Stimulated activated CD4-positive, alpha-beta T cell treated with anti-CD3 and anti-CD28 coated beads, Interleukin-1b, Interleukin-23, amount 100 ng/mL, for 4 hours (primary cell): Measurements from ENCODE around the gene ADCY6.
A peak's percentile ranks its signal among the peaks of the same experiment; 100 is the strongest.

ENCODE experiments used
- DNase-seq, 2 donors: peaks; one replicate each; pipeline ENCODE4 v3.0.0-alpha.2; 2020; ENCODE audit warnings: low read depth in 2 of 2

Gene ADCY6

DNA sequence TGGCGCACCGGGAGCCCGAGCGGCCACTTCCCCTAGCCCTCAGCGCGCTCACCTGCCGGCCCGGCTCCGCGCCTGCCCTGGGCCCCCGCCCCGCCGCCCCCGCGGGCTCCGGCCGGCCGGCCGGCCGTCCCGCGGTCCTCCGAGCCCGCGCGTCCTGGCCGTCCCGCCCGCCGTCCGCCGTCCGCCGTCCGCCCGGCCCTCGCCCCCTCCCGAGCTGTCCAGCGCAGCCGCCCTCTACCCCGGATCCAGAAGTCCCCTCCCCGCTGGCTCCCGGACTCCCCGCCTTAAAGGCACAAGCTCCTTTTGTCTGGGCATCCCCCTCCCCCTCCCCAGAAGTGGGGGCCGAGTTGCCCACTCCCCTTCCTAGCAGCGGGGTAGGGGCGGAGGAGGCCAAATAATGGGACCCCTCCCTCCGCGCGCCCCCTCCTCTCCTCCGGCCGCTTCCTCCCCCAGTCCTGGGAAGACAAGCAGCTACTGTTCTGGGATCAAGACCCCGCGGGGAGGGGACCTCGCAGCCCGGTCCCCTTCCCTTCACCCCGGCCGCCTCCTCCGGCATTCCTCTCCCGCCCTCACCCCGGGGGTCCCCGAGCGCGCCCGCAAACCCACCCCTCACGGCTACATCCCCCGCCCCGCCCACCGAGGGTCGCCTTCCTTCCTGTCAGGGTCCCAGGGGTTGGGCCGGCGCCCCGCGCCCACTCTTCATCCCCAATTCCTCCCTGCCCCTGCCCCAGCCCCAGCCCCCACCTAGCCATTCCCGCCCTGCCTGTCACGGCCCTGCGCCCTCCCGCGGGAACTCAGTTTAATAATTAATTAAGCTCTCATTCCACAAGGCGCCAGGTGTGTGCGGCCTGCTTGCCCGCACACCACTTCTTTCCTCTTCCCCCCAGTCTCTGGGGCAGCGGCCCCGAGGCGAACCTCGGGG lies at the start of gene ADCY6:
TSS of gene ADCY6 (minus strand) at position 236 of the 922 bp plus-strand sequence. CDS start 5,655 bp downstream, outside the sequence.
- no peak for DNase-seq

DNA sequence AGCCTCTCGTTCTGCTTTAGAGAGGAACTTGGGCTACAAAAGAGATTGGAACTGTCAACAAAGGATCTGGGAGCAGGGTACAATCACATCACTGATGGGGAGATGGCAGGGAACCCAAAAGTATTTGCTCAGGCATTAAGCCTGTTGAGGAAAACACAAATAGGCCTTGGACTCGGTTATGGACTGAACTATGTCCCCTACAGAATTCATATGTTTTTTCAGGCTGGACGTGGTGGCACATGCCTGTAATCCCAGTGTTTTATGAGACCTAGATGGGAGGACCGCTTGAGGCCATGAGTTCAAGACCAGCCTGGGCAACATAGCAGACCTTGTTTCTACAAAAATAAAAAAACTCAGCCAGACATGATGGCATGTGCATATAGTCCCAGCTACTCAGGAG lies 49.2 kb upstream of the ADCY6 start:
- DNase-seq: no peak

DNA sequence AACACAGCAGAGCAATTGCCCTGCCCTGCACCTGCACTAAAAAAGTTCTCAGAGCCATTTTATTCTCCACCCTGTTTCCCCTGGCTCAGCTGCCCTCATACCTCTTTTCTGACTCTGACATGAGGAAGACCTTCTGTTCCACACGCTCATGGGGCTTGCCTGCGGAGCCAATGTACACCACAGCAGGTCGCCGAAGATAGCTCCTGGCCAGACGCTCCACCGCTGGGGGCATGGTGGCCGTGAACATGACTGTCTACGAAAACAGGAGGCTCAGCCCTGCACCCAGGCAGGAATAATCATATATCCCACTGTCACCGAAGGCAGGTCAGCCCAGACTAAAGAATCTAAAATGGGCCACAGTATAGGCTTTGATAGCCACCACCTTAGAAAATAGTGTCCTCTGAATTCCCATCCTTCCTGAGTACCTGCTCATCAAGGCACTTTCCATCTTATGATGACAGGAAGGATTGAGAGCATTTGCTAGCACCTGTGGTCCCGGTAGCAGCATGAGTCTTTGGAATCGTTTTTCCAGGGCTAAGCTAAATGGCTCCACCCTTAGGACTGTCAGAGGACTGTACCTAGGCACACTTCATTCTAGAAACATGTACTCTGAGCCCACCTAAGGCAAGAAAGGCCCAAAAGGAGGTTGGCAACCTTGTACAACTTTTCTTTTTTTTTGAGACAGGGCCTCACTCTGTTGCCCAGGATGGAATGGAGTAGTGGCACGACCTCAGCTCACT lies 43.6 kb upstream of the ADCY6 start:
- no peak for DNase-seq

DNA sequence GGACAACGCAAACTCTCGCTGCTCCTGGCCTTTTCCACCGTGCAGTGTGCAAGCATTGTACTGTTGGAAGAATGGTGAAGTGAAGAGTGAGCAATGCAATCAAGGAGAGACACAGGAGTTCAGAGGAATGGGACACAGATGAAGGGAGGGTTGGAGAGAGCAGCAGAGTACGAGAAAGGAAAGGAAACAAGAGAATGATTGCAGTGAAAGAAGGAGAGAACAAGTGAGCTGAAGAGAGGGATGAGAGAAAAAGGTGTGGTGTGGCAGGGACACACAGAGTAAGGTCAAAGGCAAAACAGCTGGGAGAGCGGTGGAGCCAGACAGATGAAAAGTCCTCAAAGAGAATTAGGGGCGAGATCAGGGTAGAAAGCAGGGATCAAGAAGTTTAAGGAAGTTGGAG lies 42.4 kb upstream of the ADCY6 start:
- DNase-seq: no peak

DNA sequence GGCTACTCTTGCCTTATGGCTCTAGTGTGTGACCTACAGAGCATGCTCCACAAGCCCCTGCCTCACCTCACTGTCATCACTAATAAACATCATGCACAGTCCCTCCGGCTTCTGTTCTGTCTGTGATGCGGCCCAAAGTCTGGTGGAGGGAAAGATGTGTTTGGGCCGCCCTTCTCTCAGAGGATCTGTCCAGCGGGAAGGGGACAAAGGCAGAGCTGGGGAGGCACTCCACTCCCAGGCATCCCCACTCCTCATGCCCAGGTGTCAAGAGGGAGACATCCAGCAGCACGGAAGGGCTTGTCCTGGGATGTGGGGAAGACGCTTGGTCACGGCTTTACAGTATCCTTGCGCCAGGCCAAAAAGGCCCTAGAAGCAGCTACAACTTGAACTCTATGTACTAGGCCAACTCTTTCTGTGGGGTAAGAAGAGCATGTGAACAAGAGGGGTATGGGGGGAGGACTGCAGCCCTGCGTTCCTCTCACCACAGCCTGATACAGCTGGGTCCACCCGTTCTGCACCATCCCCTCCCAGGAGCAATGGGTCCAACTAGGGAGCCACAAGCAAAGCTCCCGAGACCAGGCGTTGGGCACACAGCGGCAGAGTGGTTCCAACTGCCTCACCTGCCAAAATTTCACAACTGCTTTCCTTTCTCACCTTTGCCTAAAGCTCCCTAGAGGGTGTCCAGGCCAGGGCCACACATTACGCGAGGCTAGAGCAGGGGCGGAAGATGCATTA lies 40.1 kb upstream of the ADCY6 start:
- no peak for DNase-seq

DNA sequence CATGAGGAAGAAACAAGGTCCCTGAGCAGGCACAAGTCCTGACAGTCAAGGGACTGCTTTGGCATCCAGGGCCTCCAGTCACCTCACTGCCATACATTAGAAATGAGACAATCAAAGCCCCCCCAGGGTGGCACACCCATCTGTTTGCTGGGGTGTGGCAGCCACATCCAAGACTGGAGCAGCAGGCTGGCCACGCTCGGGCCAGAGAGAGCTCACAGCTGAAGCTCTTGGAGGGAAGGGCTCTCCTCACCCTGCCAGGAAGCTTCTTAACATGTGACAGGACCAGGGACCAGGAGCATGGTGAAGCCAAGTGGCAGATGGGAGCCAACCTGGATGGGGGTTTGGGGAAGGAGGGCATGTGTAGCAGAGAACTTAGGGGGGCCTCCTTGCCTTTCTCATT lies 39.4 kb upstream of the ADCY6 start:
- no peak for DNase-seq

DNA sequence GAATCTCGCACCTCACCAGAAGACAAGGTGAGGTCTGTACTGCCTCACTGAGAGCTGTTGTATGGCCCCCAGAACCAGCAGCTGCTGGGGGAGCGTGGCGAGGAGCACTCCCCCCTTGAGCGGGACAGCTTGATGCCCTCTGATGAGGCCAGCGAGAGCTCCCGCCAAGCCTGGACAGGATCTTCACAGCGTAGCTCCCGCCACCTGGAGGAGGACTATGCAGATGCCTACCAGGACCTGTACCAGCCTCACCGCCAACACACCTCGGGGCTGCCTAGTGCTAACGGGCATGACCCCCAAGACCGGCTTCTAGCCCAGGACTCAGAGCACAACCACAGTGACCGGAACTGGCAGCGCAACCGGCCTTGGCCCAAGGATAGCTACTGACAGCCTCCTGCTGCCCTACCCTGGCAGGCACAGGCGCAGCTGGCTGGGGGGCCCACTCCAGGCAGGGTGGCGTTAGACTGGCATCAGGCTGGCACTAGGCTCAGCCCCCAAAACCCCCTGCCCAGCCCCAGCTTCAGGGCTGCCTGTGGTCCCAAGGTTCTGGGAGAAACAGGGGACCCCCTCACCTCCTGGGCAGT lies 38.7 kb upstream of the ADCY6 start:
- DNase-seq: no peak

DNA sequence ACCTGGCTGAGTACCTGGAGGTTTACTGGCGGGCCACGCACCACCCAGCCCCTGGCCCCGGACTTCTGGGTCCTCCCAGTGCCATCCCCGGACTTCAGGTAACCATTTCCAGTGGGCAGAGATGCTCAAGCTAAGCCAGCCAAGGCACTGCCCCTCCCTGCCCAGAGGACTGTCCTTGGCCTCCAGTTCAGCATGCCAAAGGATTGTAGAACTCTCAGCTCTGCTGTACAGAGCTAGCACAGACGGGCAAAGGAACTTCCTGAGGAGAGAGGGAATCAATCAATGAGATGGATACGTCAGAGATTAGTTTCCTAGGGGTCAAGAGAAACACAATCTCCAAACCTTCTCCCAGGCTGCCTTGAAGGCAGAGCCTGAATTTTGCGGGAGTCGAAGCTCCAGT lies 38.1 kb upstream of the ADCY6 start:
- no peak for DNase-seq

DNA sequence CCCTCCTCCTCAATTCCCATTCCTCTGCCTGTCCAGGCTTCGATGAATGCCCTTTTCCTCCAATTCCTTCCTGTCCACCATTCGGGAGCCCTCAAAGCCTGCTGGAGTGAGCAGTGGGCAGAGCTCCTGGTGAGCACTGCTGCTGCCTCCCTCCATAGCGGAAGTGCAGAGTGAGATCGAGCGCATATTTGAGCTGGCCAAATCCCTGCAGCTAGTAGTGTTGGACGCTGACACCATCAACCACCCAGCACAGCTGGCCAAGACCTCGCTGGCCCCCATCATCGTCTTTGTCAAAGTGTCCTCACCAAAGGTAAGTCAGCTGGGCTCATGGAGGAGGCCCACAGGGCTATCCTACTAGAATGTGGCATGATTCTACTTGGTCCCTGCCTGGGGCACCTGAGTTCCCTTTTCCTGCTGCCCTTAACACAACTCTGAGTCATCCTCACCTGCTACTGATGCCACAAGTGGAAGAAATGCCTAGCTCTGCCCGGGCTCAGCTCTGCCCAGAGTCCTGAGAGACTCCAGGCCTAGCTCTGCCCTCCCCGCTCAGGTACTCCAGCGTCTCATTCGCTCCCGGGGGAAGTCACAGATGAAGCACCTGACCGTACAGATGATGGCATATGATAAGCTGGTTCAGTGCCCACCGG lies 37.4 kb upstream of the ADCY6 start:
- no peak for DNase-seq

DNA sequence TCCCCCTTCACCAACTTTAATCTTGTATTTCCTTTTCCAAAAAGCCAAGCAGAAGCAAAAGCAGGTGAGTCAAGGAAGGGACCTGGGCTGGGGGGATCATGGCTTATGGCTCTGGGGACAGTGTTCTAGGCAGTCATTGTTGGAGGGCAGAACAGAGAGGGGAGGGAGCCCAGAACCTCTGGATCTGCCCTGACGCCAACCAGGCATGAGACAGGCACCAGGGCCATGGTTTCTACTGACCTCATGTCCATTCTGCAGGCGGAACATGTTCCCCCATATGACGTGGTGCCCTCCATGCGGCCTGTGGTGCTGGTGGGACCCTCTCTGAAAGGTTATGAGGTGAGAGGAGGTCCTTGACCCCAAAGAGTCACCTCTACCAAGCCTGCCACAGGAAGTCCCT lies 36.0 kb upstream of the ADCY6 start:
- no peak for DNase-seq

DNA sequence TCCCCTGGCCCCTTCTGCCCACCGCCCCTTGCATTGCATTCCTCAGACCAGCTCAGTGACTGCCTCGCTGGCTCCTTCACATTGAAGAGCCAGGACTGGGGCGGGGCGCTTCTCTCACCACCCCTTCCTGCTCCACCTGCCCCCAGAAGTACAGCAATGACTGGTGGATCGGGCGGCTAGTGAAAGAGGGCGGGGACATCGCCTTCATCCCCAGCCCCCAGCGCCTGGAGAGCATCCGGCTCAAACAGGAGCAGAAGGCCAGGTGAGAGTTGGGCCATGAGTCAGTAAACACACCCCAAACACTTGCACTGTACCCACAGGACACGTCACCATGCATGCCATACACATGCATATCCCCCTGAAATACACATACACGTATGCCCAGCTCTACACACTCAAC lies 35.2 kb upstream of the ADCY6 start:
- no peak for DNase-seq

DNA sequence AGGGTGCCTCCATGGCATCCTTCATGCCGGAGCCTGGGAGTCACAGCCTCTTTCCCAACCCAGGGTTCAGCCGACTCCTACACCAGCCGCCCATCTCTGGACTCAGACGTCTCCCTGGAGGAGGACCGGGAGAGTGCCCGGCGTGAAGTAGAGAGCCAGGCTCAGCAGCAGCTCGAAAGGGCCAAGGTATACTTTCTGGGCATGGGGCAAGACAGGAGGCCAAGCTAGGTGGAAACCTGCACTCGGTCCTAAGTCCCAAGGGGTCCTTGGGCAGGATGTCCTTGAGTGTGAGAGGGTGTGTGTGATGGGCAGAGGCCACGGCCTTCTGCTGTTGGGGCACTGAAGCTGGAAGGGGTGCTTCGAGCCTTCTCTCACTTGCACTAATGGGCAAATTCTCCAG lies 34.4 kb upstream of the ADCY6 start:
- no peak for DNase-seq

DNA sequence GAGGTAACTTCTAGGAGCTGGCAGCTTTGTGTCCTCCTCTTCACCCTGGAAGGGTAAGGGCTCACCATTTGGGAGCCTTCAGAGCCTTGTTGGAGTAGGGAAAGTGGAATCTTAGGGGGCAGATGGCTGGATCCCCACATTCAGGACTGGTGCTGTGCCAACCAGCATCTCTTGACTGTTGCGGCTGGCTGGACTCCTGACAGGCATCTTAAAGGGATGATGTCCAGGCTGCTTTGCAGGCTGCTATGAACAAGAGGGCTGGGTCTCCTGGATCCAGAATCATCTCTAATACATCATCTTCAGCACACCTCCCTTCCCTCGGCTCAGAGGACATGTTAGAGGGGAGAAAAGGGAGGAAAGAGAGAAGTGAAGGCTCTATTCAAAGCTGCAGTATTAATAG lies 33.8 kb upstream of the ADCY6 start:
- DNase-seq: no peak

DNA sequence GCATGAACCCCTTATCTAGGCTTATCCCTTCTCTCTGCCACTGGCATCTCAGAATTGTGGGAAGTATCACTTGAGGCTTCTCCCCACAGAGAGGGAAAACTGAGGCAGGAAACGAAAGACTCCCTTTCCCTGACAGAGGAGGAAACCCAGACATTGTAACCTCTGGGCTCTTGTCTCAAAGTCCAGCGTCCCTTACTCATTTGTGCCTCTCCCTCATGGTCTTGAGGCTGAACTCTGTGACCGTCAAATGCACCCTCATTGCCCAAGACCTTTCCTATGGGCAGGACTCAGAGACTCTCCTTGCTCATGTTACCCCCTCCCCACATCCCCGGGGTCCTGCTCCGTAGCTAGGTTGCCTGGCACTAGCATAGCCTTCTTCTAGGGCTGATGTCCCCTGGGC lies 33.2 kb upstream of the ADCY6 start:
- no peak for DNase-seq

DNA sequence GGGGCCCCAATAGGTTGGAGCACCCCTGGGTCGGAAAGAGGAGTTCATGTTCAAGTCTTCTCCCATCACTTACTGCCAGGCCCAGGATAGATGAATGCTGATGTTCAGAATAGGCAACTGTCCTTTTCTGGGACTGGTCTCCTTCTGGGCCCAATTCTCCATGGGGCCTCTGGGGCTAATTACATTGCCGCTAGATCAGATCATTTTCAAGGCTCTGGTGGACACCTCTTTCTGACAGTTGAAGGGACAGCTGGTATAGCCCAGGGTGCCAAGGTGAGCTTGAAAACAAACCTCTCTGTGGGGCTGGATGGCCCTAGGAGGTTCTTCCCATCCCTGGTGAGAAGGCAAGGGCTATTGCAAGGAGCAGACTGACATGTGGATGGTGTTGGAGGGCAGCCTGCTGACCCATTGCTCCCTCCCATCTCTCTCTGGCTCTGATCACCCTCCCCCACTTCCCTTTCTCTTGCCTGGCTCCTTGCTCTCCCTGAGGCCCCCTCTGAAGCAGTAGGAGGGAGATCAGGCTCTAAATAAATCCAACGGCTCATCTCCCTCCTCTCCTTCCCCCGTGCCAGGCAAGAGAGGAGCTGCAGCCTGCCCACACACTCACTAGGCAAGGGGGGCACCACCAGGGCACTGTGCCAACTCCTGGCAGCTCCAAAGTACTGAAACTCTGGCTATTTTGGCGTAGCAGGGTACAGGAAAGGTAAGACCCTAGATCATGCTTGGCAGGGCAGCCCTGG lies 31.3 kb upstream of the ADCY6 start:
- DNase-seq: no peak

DNA sequence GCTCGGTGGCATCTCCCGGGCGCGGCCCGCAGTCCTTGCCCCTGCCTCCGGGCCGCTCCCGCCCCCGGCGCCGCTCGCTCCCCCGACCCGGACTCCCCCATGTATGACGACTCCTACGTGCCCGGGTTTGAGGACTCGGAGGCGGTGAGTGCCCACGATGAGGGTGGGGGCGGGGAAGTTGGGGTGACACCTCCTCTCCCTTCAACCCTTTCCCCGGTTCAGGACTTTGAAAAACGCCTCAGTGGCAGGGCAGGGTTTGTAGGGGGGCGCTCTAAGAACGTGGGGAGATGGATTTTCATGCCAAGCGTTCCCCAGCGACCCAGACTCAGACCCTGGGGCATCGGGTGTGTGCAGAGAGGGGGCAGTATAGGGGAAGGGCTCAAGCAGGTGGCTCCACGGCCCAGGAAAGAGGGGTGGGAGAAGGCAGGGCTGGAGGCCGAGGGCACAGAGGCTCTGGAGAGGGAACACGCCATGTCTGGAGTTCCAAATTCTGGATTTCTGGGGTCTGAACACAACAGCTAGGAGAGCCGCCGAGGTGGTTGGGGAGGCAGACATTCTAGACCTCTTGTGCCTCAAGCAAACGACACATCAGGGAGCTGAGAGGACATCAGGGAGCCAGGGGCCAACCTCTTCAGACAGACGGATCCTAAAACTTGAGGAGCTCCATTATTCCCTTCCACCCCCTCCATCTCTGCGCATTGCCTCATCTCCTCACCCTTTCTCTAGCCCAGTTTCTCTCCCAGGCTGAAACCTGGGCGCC lies 30.1 kb upstream of the ADCY6 start:
- peak in 1 of 2 donors; percentile 32 for DNase-seq

DNA sequence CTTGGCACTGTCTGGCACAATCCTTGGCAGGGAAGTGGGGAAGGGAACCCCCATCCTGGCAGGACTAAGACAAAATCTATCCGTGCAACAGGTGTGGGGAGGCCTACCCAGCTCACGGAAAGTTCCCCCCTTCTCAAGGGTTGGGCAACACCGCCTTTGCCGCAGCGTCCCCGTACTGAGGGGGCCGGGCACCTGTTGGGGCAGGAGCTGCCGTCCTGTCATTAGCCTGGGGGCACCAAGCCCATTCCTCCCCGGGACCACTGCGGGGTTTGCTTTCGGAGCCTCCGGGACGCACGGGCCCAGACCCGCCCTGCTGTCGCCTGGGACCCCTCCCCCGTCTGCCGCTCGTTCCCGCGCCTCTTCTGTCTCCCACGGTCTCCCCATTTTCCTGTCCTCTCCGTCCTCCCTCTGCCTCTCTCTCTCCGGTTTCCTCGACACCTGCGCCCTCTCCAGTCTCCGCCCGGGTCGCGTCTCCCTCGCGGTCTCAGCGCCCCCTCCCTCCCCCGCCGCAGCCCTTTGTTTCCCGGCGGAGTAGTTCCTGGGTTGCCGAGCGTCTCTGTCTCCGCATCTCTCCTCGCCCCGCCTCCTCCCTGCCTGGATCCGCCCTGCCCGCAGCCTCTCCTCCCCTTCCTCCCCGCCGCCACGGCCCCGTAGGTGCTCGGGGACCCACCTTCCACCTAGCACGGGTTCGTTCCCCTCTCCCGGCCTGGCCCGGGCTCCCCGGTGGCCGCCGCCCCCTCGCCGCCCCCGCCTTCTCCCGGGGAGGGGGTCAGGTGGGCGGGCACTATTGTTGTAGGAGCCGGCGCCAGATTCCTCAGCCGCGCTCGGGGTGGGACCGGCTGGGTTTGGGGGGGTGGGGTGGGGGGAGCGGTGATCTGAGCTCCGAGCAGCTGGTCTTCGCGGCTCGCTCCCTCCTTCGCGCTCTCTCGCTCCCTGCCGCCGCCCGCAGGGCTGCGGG lies 29.3 kb upstream of the ADCY6 start, which contains the start of gene CACNB3:
TSS of gene CACNB3 (plus strand) at position 624 of the 958 bp plus-strand sequence. CDS start 434 bp downstream, outside the sequence.
- peak; percentile 68 to 71 for DNase-seq

DNA sequence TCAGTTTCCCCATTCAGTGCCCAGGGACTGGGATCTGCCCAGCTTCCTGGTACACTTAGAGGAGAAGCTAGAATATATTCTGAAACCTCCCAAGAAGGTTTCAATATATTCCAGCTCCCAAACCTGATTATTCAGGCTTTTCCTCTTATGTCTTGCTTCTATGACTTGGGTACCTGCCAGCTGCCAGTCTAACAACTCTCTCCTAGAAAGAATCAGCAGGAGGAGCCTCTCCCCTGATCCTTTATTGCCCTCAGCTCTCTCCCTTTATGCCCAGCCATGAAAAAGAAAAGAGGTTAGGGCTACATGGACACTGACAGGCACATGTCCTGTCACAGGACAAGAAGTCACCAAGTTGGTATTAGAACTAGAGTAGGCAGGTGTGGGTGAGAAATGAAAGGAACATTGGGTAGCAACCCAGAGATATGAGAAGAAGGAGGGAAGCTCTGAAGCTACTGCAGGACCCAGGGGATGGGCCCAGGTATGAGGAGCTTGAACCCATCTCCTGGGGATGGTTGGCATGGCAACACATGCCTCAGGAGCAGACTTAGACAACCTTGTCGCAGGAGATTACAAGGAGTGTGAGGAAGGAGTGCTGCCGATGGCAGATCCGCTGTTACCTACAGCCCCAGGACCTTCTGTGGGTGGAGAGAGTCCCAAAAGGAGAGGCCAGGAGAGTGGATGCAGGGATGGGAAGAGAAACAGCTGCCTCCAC lies 27.4 kb upstream of the ADCY6 start:
- DNase-seq: no peak
